CD4-positive, alpha-beta T cell (primary cell): Measurements from ENCODE around the gene BCAR1. TPM values are rescaled to one million over a fixed set of nuclear protein-coding genes. Genes with fewer than 3 reads are reported as not detected.

ENCODE experiments used
- ATAC-seq: fragments of 200-7000 bp; cut with Tn5 transposase; one replicate; pipeline ENCODE4 v1.10.0; 2022; ENCODE audit warnings: mild to moderate bottlenecking; ENCODE audit not compliant: poor library complexity
- CTCF ChIA-PET: fragments of 350-600 bp; sonication (Branson Sonifier 250); formaldehyde crosslinking; loops from one replicate; lab custom pipeline; 2021; ENCODE audit warnings: antibody characterized with exemption, inconsistent platforms; lab: Charles Lee
- POLR2A ChIA-PET: fragments of 350-600 bp; sonication (Branson Sonifier 250); formaldehyde crosslinking; loops from one replicate; lab custom pipeline; 2021; ENCODE audit warnings: antibody characterized with exemption, inconsistent platforms; lab: Charles Lee
- DNase-seq, 14 experiments: peaks; one replicate each; pipeline ENCODE4 v3.0.0-alpha.2; 2013 to 2020; ENCODE audit warnings: mixed read lengths in 2 of 14
- H3K27ac ChIP-seq, 2 donors: one replicate each; pipeline versions ENCODE4 v1.5.1 to v1.7.0; 2013; ENCODE audit warnings: low read length in 2 of 2, low read depth in 1 of 2, mild to moderate bottlenecking in 1 of 2
- H3K27me3 ChIP-seq, 2 experiments: 1 replicate in 1 of 2; 2 replicates in 1 of 2; pipeline versions ENCODE4 v1.6.1 to v1.7.0; 2013; ENCODE audit warnings: low read length in 2 of 2, control low read depth in 1 of 2, mild to moderate bottlenecking in 1 of 2, moderate library complexity in 1 of 2; ENCODE audit not compliant: insufficient read depth in 2 of 2, control insufficient read depth in 1 of 2
- H3K36me3 ChIP-seq: one replicate; pipeline ENCODE4 v1.6.1; 2013; ENCODE audit warnings: low read length, control low read depth; ENCODE audit not compliant: insufficient read depth
- H3K4me1 ChIP-seq: one replicate; pipeline ENCODE4 v1.6.1; 2013; ENCODE audit warnings: low read length, control low read depth; ENCODE audit not compliant: insufficient read depth
- H3K4me3 ChIP-seq: one replicate; pipeline ENCODE4 v1.5.1; 2013; ENCODE audit warnings: mild to moderate bottlenecking, low read length, moderate library complexity
- H3K9me3 ChIP-seq, 2 experiments: 1 replicate in 1 of 2; 2 replicates in 1 of 2; pipeline versions ENCODE4 v1.6.1 to v1.7.0; 2013; ENCODE audit warnings: low read length in 2 of 2, mild to moderate bottlenecking in 2 of 2, control low read depth in 1 of 2, moderate library complexity in 1 of 2; ENCODE audit not compliant: control insufficient read depth in 1 of 2, insufficient read depth in 1 of 2
- H3K27ac Mint-ChIP-seq: one replicate; pipeline ENCODE4 v1.8.0; 2020; ENCODE audit warnings: mixed read lengths
- H3K27me3 Mint-ChIP-seq: one replicate; pipeline ENCODE4 v1.8.0; 2021; ENCODE audit warnings: mixed read lengths
- H3K36me3 Mint-ChIP-seq: one replicate; pipeline ENCODE4 v1.8.0; 2021; ENCODE audit warnings: low read depth, mixed read lengths
- H3K4me1 Mint-ChIP-seq: one replicate; pipeline ENCODE4 v1.8.0; 2021; ENCODE audit warnings: low read depth, mixed read lengths
- H3K4me3 Mint-ChIP-seq: one replicate; pipeline ENCODE4 v1.8.0; 2020; ENCODE audit warnings: mild to moderate bottlenecking, mixed read lengths
- H3K9me3 Mint-ChIP-seq: one replicate; pipeline ENCODE4 v1.8.0; 2020; ENCODE audit warnings: mixed read lengths
- CTCF ChIP-seq: fragments of 200-600 bp; IDR thresholded peaks from one replicate; pipeline ENCODE4 v1.8.0; 2022; ENCODE audit warnings: antibody characterized with exemption, mild to moderate bottlenecking
- intact Hi-C, 2 experiments: fragments of 100-400 bp; cut with DNase I in 1 of 2; cut with micrococcal nuclease in 1 of 2; formaldehyde crosslinking; loops; one replicate each; pipeline versions ENCODE4 v1.15.1 to v1.9.0; 2023 to 2025; cut with DNase I, micrococcal nuclease
- total RNA-seq, 174 experiments: library from RNA in 2 of 174; stranded (reverse) in 2 of 174; gene quantifications; one replicate each; pipeline ENCODE4 v1.2.3 and lab custom pipeline; 2021 to 2026

BCAR1 gene
- total RNA-seq, 2 experiments from 2014 or later = 0.08 to 0.17 TPM

- Histone ChIP-seq H3K4me1 (no peaks in the 10 kb centered on the region), H3K36me3 (peaks cover 51% of the 10 kb centered on the region), H3K9me3 (no peaks in the 10 kb centered on the region), H3K27me3 (peaks cover 0 to 3% of the 10 kb centered on the region in 2 experiments), H3K27ac (no peak overlapping the region), H3K4me3 (no peak overlapping the region)
- POLR2A ChIA-PET = no interaction called here
- Mint-ChIP-seq H3K27me3 (no peaks in the 10 kb centered on the region), H3K27ac (no peak overlapping the region), H3K4me1 (no peaks in the 10 kb centered on the region), H3K9me3 (no peaks in the 10 kb centered on the region), H3K36me3 (peaks cover 82% of the 10 kb centered on the region), H3K4me3 (no peak overlapping the region)
- intact Hi-C loops = no loop called here
- CTCF ChIA-PET = no interaction called here
- ATAC-seq (no peak), DNase-seq (no peak)
- TF ChIP-seq CTCF = no peak
Measured at GRCh38 chr16:75294773-75295459, 43.5 kb upstream of the BCAR1 start.

GRCh38 chr16:75293772-75294171, 42.3 kb upstream of the BCAR1 start:
- Mint-ChIP-seq H3K4me1 (peaks cover 8% of the 10 kb centered on the region), H3K36me3 (peaks cover 77% of the 10 kb centered on the region), H3K9me3 (no peaks in the 10 kb centered on the region), H3K27ac (no peak overlapping the region), H3K4me3 (no peak overlapping the region), H3K27me3 (peaks cover 6% of the 10 kb centered on the region)
- no peak overlapping the region for H3K4me3 ChIP-seq
- DNase-seq (no peak), ATAC-seq (no peak)
- intact Hi-C loops = no loop called here
- H3K27me3 ChIP-seq = peaks cover 0 to 6% of the 10 kb centered on the region in 2 experiments
- H3K4me1 ChIP-seq = peaks cover 7% of the 10 kb centered on the region
- ChIA-PET CTCF (no interaction called here), POLR2A (interaction anchor here (1.0 kb wide), 1 partner anchor 11 kb away, joined by 3 read pairs; no protein-coding TSS in a partner anchor)
- no peak for TF ChIP-seq CTCF
- H3K27ac ChIP-seq = no peak overlapping the region
- H3K36me3 ChIP-seq = peaks cover 43% of the 10 kb centered on the region
- H3K9me3 ChIP-seq = no peaks in the 10 kb centered on the region

- Histone ChIP-seq H3K4me3 (no peak overlapping the region), H3K27me3 (peaks cover 0 to 6% of the 10 kb centered on the region in 2 experiments), H3K9me3 (no peaks in the 10 kb centered on the region), H3K27ac (no peak overlapping the region), H3K36me3 (peaks cover 38% of the 10 kb centered on the region), H3K4me1 (peaks cover 13% of the 10 kb centered on the region)
- peaks cover 14% of the 10 kb centered on the region for H3K4me1 Mint-ChIP-seq
- peaks cover 12% of the 10 kb centered on the region for H3K27me3 Mint-ChIP-seq
- DNase-seq = no peak
- H3K27ac Mint-ChIP-seq = no peak overlapping the region
- ChIA-PET POLR2A (interaction anchor here (1.0 kb wide), 1 partner anchor 12 kb away, joined by 3 read pairs; no protein-coding TSS in a partner anchor), CTCF (no interaction called here)
- H3K36me3 Mint-ChIP-seq = peaks cover 77% of the 10 kb centered on the region
- no peak overlapping the region for H3K4me3 Mint-ChIP-seq
- H3K9me3 Mint-ChIP-seq = no peaks in the 10 kb centered on the region
- no peak for ATAC-seq
- no peak for TF ChIP-seq CTCF
- intact Hi-C loops = no loop called here
Measured at GRCh38 chr16:75293173-75293572, 41.7 kb upstream of the BCAR1 start.
